Astrocyte (in vitro differentiated cells and primary cell): ENCODE data around the gene EXOC4. TPM values are rescaled to one million over a fixed set of nuclear protein-coding genes. Genes with fewer than 3 reads are reported as not detected.

Experiments
- DNase-seq: peaks from one replicate; pipeline ENCODE4 v3.0.0-alpha.2; 2010; ENCODE audit warnings: low read depth
- FAIRE-seq: peaks from 2 replicates; lab custom pipeline; 2011; peaks lifted over from hg19 to GRCh38; lab: Jason Lieb, UNC
- H2AFZ ChIP-seq: 2 replicates; pipeline ENCODE4 v1.6.0; 2012; ENCODE audit warnings: low read depth, low read length, inconsistent platforms
- H3K27ac ChIP-seq: 2 replicates; pipeline ENCODE4 v1.5.1; 2011; ENCODE audit warnings: low read depth, low read length, inconsistent platforms
- H3K27me3 ChIP-seq: 2 replicates; pipeline ENCODE4 v1.6.0; 2011; ENCODE audit warnings: low read length, inconsistent platforms; ENCODE audit not compliant: insufficient read depth
- H3K36me3 ChIP-seq: 2 replicates; pipeline ENCODE4 v1.5.1; 2011; ENCODE audit warnings: low read length, inconsistent platforms; ENCODE audit not compliant: insufficient read depth
- H3K4me1 ChIP-seq: 2 replicates; pipeline ENCODE4 v1.5.1; 2011; ENCODE audit warnings: low read length, inconsistent platforms; ENCODE audit not compliant: insufficient read depth
- H3K4me2 ChIP-seq: 2 replicates; pipeline ENCODE4 v1.6.0; 2012; ENCODE audit warnings: low read length, inconsistent platforms
- H3K4me3 ChIP-seq: 2 replicates; pipeline ENCODE4 v1.5.1; 2011; ENCODE audit warnings: low read depth, mild to moderate bottlenecking, low read length, inconsistent platforms; ENCODE audit not compliant: insufficient read depth
- H3K79me2 ChIP-seq: 2 replicates; pipeline ENCODE4 v1.6.0; 2012; ENCODE audit warnings: mild to moderate bottlenecking, low read length, inconsistent platforms; ENCODE audit not compliant: insufficient read depth
- H3K9ac ChIP-seq: 2 replicates; pipeline ENCODE4 v1.6.0; 2012; ENCODE audit warnings: mild to moderate bottlenecking, low read length, inconsistent platforms
- H3K9me3 ChIP-seq: 2 replicates; pipeline ENCODE4 v1.5.1; 2012; ENCODE audit warnings: low read depth, mild to moderate bottlenecking, low read length, inconsistent platforms; ENCODE audit not compliant: insufficient read depth
- H4K20me1 ChIP-seq: 2 replicates; pipeline ENCODE4 v1.6.0; 2012; ENCODE audit warnings: low read length, inconsistent platforms; ENCODE audit not compliant: insufficient read depth
- H3K27ac Mint-ChIP-seq: one replicate; pipeline ENCODE4 v1.8.0; 2021; ENCODE audit warnings: mild to moderate bottlenecking, mixed read lengths; ENCODE audit not compliant: unreplicated experiment
- H3K27me3 Mint-ChIP-seq: one replicate; pipeline ENCODE4 v1.8.0; 2021; ENCODE audit warnings: low read depth, mixed read lengths; ENCODE audit not compliant: unreplicated experiment
- H3K36me3 Mint-ChIP-seq: one replicate; pipeline ENCODE4 v1.8.0; 2021; ENCODE audit warnings: low read depth, mixed read lengths; ENCODE audit not compliant: unreplicated experiment
- H3K4me1 Mint-ChIP-seq: one replicate; pipeline ENCODE4 v1.8.0; 2021; ENCODE audit warnings: low read depth, mixed read lengths; ENCODE audit not compliant: unreplicated experiment
- H3K4me3 Mint-ChIP-seq: one replicate; pipeline ENCODE4 v1.8.0; 2021; ENCODE audit warnings: mild to moderate bottlenecking, moderate library complexity, mixed read lengths; ENCODE audit not compliant: unreplicated experiment
- H3K9me3 Mint-ChIP-seq: one replicate; pipeline ENCODE4 v1.8.0; 2021; ENCODE audit warnings: mild to moderate bottlenecking, mixed read lengths; ENCODE audit not compliant: unreplicated experiment
- EZH2 ChIP-seq: IDR thresholded peaks from 2 replicates; pipeline ENCODE4 v1.6.1; 2012; ENCODE audit warnings: mild to moderate bottlenecking, low read length, inconsistent platforms; ENCODE audit not compliant: insufficient read depth
- total RNA-seq: library from RNA; stranded (reverse); gene quantifications from 2 replicates; pipeline ENCODE4 v1.2.1, GENCODE V29; 2021
- TF ChIP-seq, protein P1 (sequence below): IDR thresholded peaks from 2 replicates; pipeline ENCODE4 v1.5.1; 2011; ENCODE audit warnings: low read depth, mild to moderate bottlenecking, inconsistent platforms, low read length, moderate library complexity; ENCODE audit not compliant: insufficient read depth

Gene EXOC4
- total RNA-seq, 1 donor from 2014 or later: 57.5 TPM

DNA sequence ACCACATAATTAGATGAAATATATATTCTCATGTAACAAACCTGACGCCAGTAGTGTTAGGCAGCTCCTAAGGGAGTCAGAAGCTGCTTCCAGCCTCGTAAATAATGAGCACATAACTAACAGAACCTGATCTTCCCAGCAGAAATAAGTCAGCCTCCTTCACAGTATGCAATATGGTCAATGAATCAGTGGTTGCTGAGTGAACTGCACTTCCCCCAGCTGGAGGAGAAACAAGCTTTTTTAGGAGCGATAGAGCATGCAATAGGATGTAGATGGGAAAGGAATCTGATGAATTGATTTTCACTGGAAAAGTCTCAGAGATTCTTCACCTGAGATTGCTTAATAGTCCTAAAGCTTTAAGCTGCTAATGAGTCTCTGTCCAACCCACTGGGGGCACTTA is 537.1 kb downstream of the EXOC4 start:
- peak; percentile 72 for DNase-seq
- FAIRE-seq: no peak
- no peak overlapping the region for H3K27ac Mint-ChIP-seq
- no peaks in the 10 kb centered on the region for H3K9me3 Mint-ChIP-seq
- no peaks in the 10 kb centered on the region for H3K36me3 ChIP-seq
- no peak overlapping the region for H2AFZ ChIP-seq
- no peak overlapping the region for H3K4me3 ChIP-seq
- H3K9ac ChIP-seq: no peak overlapping the region
- H3K9me3 ChIP-seq: no peaks in the 10 kb centered on the region
- no peaks in the 10 kb centered on the region for H4K20me1 ChIP-seq
- no peak overlapping the region for H3K4me2 ChIP-seq
- H3K36me3 Mint-ChIP-seq: peaks cover 3% of the 10 kb centered on the region
- TF ChIP-seq, protein P1, sequence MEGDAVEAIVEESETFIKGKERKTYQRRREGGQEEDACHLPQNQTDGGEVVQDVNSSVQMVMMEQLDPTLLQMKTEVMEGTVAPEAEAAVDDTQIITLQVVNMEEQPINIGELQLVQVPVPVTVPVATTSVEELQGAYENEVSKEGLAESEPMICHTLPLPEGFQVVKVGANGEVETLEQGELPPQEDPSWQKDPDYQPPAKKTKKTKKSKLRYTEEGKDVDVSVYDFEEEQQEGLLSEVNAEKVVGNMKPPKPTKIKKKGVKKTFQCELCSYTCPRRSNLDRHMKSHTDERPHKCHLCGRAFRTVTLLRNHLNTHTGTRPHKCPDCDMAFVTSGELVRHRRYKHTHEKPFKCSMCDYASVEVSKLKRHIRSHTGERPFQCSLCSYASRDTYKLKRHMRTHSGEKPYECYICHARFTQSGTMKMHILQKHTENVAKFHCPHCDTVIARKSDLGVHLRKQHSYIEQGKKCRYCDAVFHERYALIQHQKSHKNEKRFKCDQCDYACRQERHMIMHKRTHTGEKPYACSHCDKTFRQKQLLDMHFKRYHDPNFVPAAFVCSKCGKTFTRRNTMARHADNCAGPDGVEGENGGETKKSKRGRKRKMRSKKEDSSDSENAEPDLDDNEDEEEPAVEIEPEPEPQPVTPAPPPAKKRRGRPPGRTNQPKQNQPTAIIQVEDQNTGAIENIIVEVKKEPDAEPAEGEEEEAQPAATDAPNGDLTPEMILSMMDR: no peak
- TF ChIP-seq EZH2: no peak
- no peak overlapping the region for H3K4me3 Mint-ChIP-seq
- H3K27ac ChIP-seq: no peak overlapping the region
- peaks cover 1% of the 10 kb centered on the region for H3K4me1 Mint-ChIP-seq
- H3K4me1 ChIP-seq: no peaks in the 10 kb centered on the region
- no peaks in the 10 kb centered on the region for H3K79me2 ChIP-seq
- no peaks in the 10 kb centered on the region for H3K27me3 ChIP-seq
- no peaks in the 10 kb centered on the region for H3K27me3 Mint-ChIP-seq

DNA sequence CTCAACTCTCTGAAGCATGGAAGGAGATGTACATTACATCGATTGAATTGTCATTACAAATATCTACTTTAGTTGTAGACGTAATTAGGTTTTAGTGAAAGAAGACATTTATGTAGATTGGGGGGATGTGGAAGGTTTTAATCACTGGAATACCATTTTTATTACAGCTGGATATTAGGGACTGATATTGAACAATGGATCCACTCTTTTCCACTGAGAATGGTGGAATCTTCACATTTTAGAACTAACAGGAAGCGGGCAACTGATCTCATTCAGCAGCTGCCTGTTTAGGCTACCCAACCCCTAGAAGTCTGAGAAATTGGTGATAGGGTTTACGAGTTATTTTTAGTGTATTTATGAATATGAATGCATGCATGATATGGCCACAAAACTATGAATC is 538.0 kb downstream of the EXOC4 start:
- no peaks in the 10 kb centered on the region for H3K36me3 ChIP-seq
- H2AFZ ChIP-seq: no peak overlapping the region
- H3K27ac Mint-ChIP-seq: no peak overlapping the region
- no peaks in the 10 kb centered on the region for H3K9me3 ChIP-seq
- no peak overlapping the region for H3K4me3 ChIP-seq
- H3K79me2 ChIP-seq: no peaks in the 10 kb centered on the region
- no peaks in the 10 kb centered on the region for H3K9me3 Mint-ChIP-seq
- no peak overlapping the region for H3K9ac ChIP-seq
- H4K20me1 ChIP-seq: no peaks in the 10 kb centered on the region
- peaks cover 1% of the 10 kb centered on the region for H3K4me1 Mint-ChIP-seq
- H3K4me3 Mint-ChIP-seq: no peak overlapping the region
- no peak overlapping the region for H3K4me2 ChIP-seq
- no peaks in the 10 kb centered on the region for H3K27me3 Mint-ChIP-seq
- no peak overlapping the region for H3K27ac ChIP-seq
- H3K27me3 ChIP-seq: no peaks in the 10 kb centered on the region
- no peak for FAIRE-seq
- TF ChIP-seq, protein P1: no peak
- TF ChIP-seq EZH2: no peak
- peaks cover 3% of the 10 kb centered on the region for H3K36me3 Mint-ChIP-seq
- no peak for DNase-seq
- no peaks in the 10 kb centered on the region for H3K4me1 ChIP-seq

DNA sequence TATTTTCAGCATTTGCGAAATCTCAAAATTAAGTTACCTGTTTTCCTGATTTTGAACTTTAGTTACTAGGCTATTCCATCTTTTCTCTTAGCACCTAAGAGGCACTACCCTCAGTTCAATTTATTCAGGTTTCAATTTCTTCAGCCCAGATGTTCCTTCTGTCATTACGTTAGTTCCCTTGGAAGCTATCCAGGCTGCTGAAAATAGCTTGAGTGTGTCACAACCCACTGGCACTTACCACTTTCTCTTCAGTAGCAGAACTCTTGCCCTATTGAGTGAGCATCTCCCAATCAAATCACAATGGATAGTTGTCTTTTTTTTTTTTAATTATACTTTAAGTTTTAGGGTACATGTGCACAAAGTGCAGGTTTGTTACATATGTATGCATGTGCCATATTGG is 541.6 kb downstream of the EXOC4 start:
- H3K4me1 Mint-ChIP-seq: peaks cover 4% of the 10 kb centered on the region
- H3K9me3 Mint-ChIP-seq: no peaks in the 10 kb centered on the region
- no peak overlapping the region for H3K27ac Mint-ChIP-seq
- no peak overlapping the region for H3K4me2 ChIP-seq
- H4K20me1 ChIP-seq: no peaks in the 10 kb centered on the region
- H3K9me3 ChIP-seq: no peaks in the 10 kb centered on the region
- TF ChIP-seq, protein P1: no peak
- no peak for TF ChIP-seq EZH2
- H3K79me2 ChIP-seq: no peaks in the 10 kb centered on the region
- no peak overlapping the region for H3K27ac ChIP-seq
- no peaks in the 10 kb centered on the region for H3K27me3 Mint-ChIP-seq
- peaks cover 3% of the 10 kb centered on the region for H3K36me3 Mint-ChIP-seq
- DNase-seq (no peak), FAIRE-seq (peak; percentile 41)
- H3K9ac ChIP-seq: no peak overlapping the region
- H3K4me3 ChIP-seq: no peak overlapping the region
- no peak overlapping the region for H2AFZ ChIP-seq
- H3K4me3 Mint-ChIP-seq: no peak overlapping the region
- H3K4me1 ChIP-seq: peaks cover 7% of the 10 kb centered on the region
- no peaks in the 10 kb centered on the region for H3K36me3 ChIP-seq
- no peaks in the 10 kb centered on the region for H3K27me3 ChIP-seq
